Skeletal muscle tissue (tissue), 4 donors: ENCODE measurements around the gene ADAP1. TPM values are rescaled to one million over a fixed set of nuclear protein-coding genes. Genes with fewer than 3 reads are reported as not detected.
"Not testable (repeated sequence)": the region's sequence is repeated elsewhere in the genome, so short reads cannot be mapped to it uniquely, and the experiment has no call there.

ENCODE experiments used
- H3K27ac ChIP-seq: one replicate; pipeline ENCODE4 v1.7.0; 2013; ENCODE audit warnings: mild to moderate bottlenecking, low read depth, low read length, inconsistent platforms
- H3K27me3 ChIP-seq, 3 donors: one replicate each; pipeline ENCODE4 v1.7.0; 2013; ENCODE audit warnings: low read length in 3 of 3; ENCODE audit not compliant: control insufficient read depth in 3 of 3, insufficient read depth in 3 of 3
- H3K36me3 ChIP-seq, 3 donors: one replicate each; pipeline ENCODE4 v1.7.0; 2013; ENCODE audit warnings: low read length in 3 of 3; ENCODE audit not compliant: control insufficient read depth in 3 of 3, insufficient read depth in 3 of 3
- H3K4me1 ChIP-seq, 3 donors: one replicate each; pipeline ENCODE4 v1.7.0; 2013; ENCODE audit warnings: low read length in 3 of 3, mild to moderate bottlenecking in 3 of 3; ENCODE audit not compliant: control insufficient read depth in 3 of 3, insufficient read depth in 3 of 3
- H3K4me3 ChIP-seq, 3 donors: one replicate each; pipeline ENCODE4 v1.7.0; 2013; ENCODE audit warnings: low read length in 3 of 3
- H3K9ac ChIP-seq, 3 donors: one replicate each; pipeline ENCODE4 v1.7.0; 2013; ENCODE audit warnings: low read length in 3 of 3, mild to moderate bottlenecking in 3 of 3, moderate library complexity in 2 of 3, low read depth in 1 of 3
- H3K9me3 ChIP-seq, 3 donors: one replicate each; pipeline ENCODE4 v1.7.0; 2013; ENCODE audit warnings: low read length in 3 of 3; ENCODE audit not compliant: control insufficient read depth in 3 of 3
- total RNA-seq: library from RNA; depleted of rRNA; stranded (reverse); fragments of >200 nt; gene quantifications from one replicate; pipeline ENCODE4 v1.2.3, GENCODE V29; 2014
- donor health status: Osteomylitis.

ADAP1 gene
- total RNA-seq, 1 donor from 2014 or later: 1.0 TPM

- peaks cover 13 to 32% (median 25%) of the 10 kb centered on the region in 3 donors for H3K4me1 ChIP-seq
Measured at GRCh38 chr7:966291-967069, 12.0 kb upstream of the ADAP1 start.

GRCh38 chr7:964401-965231, 10.1 kb upstream of the ADAP1 start:
- Histone ChIP-seq H3K36me3 (peaks cover 14 to 28% (median 15%) of the 10 kb centered on the region in 3 donors), H3K27me3 (peaks cover 7 to 16% (median 12%) of the 10 kb centered on the region in 3 donors), H3K9ac (peak overlapping the region; percentile 50 to 82 (median 72)), H3K27ac (peak overlapping the region; percentile 75), H3K4me3 (peak overlapping the region; percentile 43 to 45 (median 45)), H3K4me1 (peaks cover 13 to 28% (median 23%) of the 10 kb centered on the region in 3 donors), H3K9me3 (no peaks in the 10 kb centered on the region)

More at GRCh38 chr7:966291-967069, 12.0 kb upstream of the ADAP1 start:
- H3K36me3 ChIP-seq: peaks cover 20 to 29% (median 20%) of the 10 kb centered on the region in 3 donors
- no peaks in the 10 kb centered on the region for H3K9me3 ChIP-seq
- H3K9ac ChIP-seq: peak overlapping the region in 1 of 3 donors; percentile 16
- no peak overlapping the region for H3K4me3 ChIP-seq
- peaks cover 4 to 12% (median 6%) of the 10 kb centered on the region in 3 donors for H3K27me3 ChIP-seq
- no peak overlapping the region for H3K27ac ChIP-seq

GRCh38 chr7:963236-964078, 9.0 kb upstream of the ADAP1 start:
- peak overlapping the region in 1 of 3 donors; percentile 16 for H3K9ac ChIP-seq
- H3K4me1 ChIP-seq: peaks cover 13 to 28% (median 23%) of the 10 kb centered on the region in 3 donors
- H3K27me3 ChIP-seq: peaks cover 12 to 21% (median 16%) of the 10 kb centered on the region in 3 donors
- peaks cover 10 to 18% (median 10%) of the 10 kb centered on the region in 3 donors for H3K36me3 ChIP-seq
- H3K9me3 ChIP-seq: no peaks in the 10 kb centered on the region
- no peak overlapping the region for H3K27ac ChIP-seq
- H3K4me3 ChIP-seq: no peak overlapping the region

- Histone ChIP-seq H3K4me1 (peaks cover 13 to 31% (median 23%) of the 10 kb centered on the region in 3 donors), H3K27me3 (peaks cover 13 to 31% (median 25%) of the 10 kb centered on the region in 3 donors), H3K27ac (no peak overlapping the region), H3K9ac (no peak overlapping the region), H3K4me3 (no peak overlapping the region), H3K36me3 (peaks cover under 1 to 9% (median under 1%) of the 10 kb centered on the region in 3 donors), H3K9me3 (no peaks in the 10 kb centered on the region)
Measured at GRCh38 chr7:962401-963081, 8.1 kb upstream of the ADAP1 start.

- Histone ChIP-seq H3K27me3 (peaks cover 20 to 38% (median 30%) of the 10 kb centered on the region in 3 donors), H3K9ac (no peak overlapping the region), H3K27ac (no peak overlapping the region), H3K4me3 (no peak overlapping the region), H3K9me3 (no peaks in the 10 kb centered on the region), H3K4me1 (peaks cover 13 to 32% (median 23%) of the 10 kb centered on the region in 3 donors), H3K36me3 (peaks cover 0 to 2% (median 0%) of the 10 kb centered on the region in 3 donors)
Measured at GRCh38 chr7:961546-962400, 7.3 kb upstream of the ADAP1 start.

GRCh38 chr7:960972-961371, 6.5 kb upstream of the ADAP1 start:
- not testable (repeated sequence) for H3K36me3 ChIP-seq, H3K9ac ChIP-seq, H3K9me3 ChIP-seq, H3K4me3 ChIP-seq, H3K27ac ChIP-seq
- peaks cover 13 to 27% (median 21%) of the 10 kb centered on the region in 3 donors for H3K4me1 ChIP-seq
- H3K27me3 ChIP-seq: peaks cover 22 to 39% (median 32%) of the 10 kb centered on the region in 3 donors

- Histone ChIP-seq H3K27me3 (peaks cover 25 to 43% (median 35%) of the 10 kb centered on the region in 3 donors), H3K4me1 (peaks cover 11 to 22% (median 16%) of the 10 kb centered on the region in 3 donors), H3K36me3 (no peaks in the 10 kb centered on the region), H3K9me3 (no peaks in the 10 kb centered on the region), H3K4me3 (no peak overlapping the region), H3K9ac (no peak overlapping the region), H3K27ac (no peak overlapping the region)
Measured at GRCh38 chr7:960269-960871, 5.9 kb upstream of the ADAP1 start.

GRCh38 chr7:959740-960139, 5.3 kb upstream of the ADAP1 start:
- not testable (repeated sequence) for H3K9me3 ChIP-seq, H3K36me3 ChIP-seq, H3K9ac ChIP-seq, H3K27ac ChIP-seq, H3K4me3 ChIP-seq
- peaks cover 5 to 16% (median 9%) of the 10 kb centered on the region in 3 donors for H3K4me1 ChIP-seq
- H3K27me3 ChIP-seq: peaks cover 25 to 47% (median 42%) of the 10 kb centered on the region in 3 donors
